ENCODE results near the gene DOK6. TPM values are rescaled to one million over a fixed set of nuclear protein-coding genes. Genes with fewer than 3 reads are reported as not detected.
A peak's percentile ranks its signal among the peaks of the same experiment; 100 is the strongest.

DOK6 gene
- total RNA-seq, 1 donor from 2014 or later, result 19.7 TPM

GRCh38 chr18:69444221-69444620 is 43.5 kb downstream of the DOK6 start:
- Mint-ChIP-seq H3K9me3 (ENCODE audit: unreplicated experiment) (peaks cover 7% of the 10 kb centered on the region), H3K36me3 (ENCODE audit: unreplicated experiment) (peaks cover 21% of the 10 kb centered on the region), H3K4me1 (ENCODE audit: low read depth, unreplicated experiment) (no peaks in the 10 kb centered on the region), H3K27ac (ENCODE audit: unreplicated experiment) (no peak overlapping the region), H3K4me3 (ENCODE audit: unreplicated experiment) (no peak overlapping the region), H3K27me3 (ENCODE audit: unreplicated experiment) (no peaks in the 10 kb centered on the region)
- no peak for TF ChIP-seq CTCF (IDR thresholded peaks at IDR 0.05; ENCODE audit: partially characterized antibody, unreplicated experiment)
- DNase-seq, result no peak

- TF ChIP-seq CTCF (IDR thresholded peaks at IDR 0.05; ENCODE audit: partially characterized antibody, unreplicated experiment), result no peak
- H3K27ac Mint-ChIP-seq (ENCODE audit: unreplicated experiment), result no peak overlapping the region
- peaks cover 8% of the 10 kb centered on the region for H3K36me3 Mint-ChIP-seq (ENCODE audit: unreplicated experiment)
- no peaks in the 10 kb centered on the region for H3K4me1 Mint-ChIP-seq (ENCODE audit: low read depth, unreplicated experiment)
- no peak overlapping the region for H3K4me3 Mint-ChIP-seq (ENCODE audit: unreplicated experiment)
- DNase-seq, result no peak
- peaks cover 3% of the 10 kb centered on the region for H3K9me3 Mint-ChIP-seq (ENCODE audit: unreplicated experiment)
- H3K27me3 Mint-ChIP-seq (ENCODE audit: unreplicated experiment), result no peaks in the 10 kb centered on the region
Observed at GRCh38 chr18:69447886-69448285, 47.2 kb downstream of the DOK6 start.

GRCh38 chr18:69455125-69455524 is 54.4 kb downstream of the DOK6 start:
- Mint-ChIP-seq H3K4me3 (ENCODE audit: unreplicated experiment) (no peak overlapping the region), H3K27me3 (ENCODE audit: unreplicated experiment) (peaks cover 3% of the 10 kb centered on the region), H3K9me3 (ENCODE audit: unreplicated experiment) (peaks cover 2% of the 10 kb centered on the region), H3K27ac (ENCODE audit: unreplicated experiment) (no peak overlapping the region), H3K36me3 (ENCODE audit: unreplicated experiment) (no peaks in the 10 kb centered on the region), H3K4me1 (ENCODE audit: low read depth, unreplicated experiment) (no peaks in the 10 kb centered on the region)
- DNase-seq, result no peak
- no peak for TF ChIP-seq CTCF (IDR thresholded peaks at IDR 0.05; ENCODE audit: partially characterized antibody, unreplicated experiment)

GRCh38 chr18:69469444-69469919 is 68.8 kb downstream of the DOK6 start:
- no peak overlapping the region for H3K4me3 Mint-ChIP-seq (ENCODE audit: unreplicated experiment)
- no peaks in the 10 kb centered on the region for H3K9me3 Mint-ChIP-seq (ENCODE audit: unreplicated experiment)
- peak; percentile 43 for DNase-seq
- peaks cover 5% of the 10 kb centered on the region for H3K27me3 Mint-ChIP-seq (ENCODE audit: unreplicated experiment)
- peaks cover 4% of the 10 kb centered on the region for H3K4me1 Mint-ChIP-seq (ENCODE audit: low read depth, unreplicated experiment)
- no peaks in the 10 kb centered on the region for H3K36me3 Mint-ChIP-seq (ENCODE audit: unreplicated experiment)
- no peak overlapping the region for H3K27ac Mint-ChIP-seq (ENCODE audit: unreplicated experiment)
- TF ChIP-seq CTCF (IDR thresholded peaks at IDR 0.05; ENCODE audit: partially characterized antibody, unreplicated experiment), result peak; percentile 63

- no peaks in the 10 kb centered on the region for H3K36me3 Mint-ChIP-seq (ENCODE audit: unreplicated experiment)
- no peak overlapping the region for H3K4me3 Mint-ChIP-seq (ENCODE audit: unreplicated experiment)
- peaks cover 7% of the 10 kb centered on the region for H3K4me1 Mint-ChIP-seq (ENCODE audit: low read depth, unreplicated experiment)
- no peak overlapping the region for H3K27ac Mint-ChIP-seq (ENCODE audit: unreplicated experiment)
- H3K27me3 Mint-ChIP-seq (ENCODE audit: unreplicated experiment), result no peaks in the 10 kb centered on the region
- TF ChIP-seq CTCF (IDR thresholded peaks at IDR 0.05; ENCODE audit: partially characterized antibody, unreplicated experiment), result no peak
- DNase-seq, result no peak
- peaks cover 2% of the 10 kb centered on the region for H3K9me3 Mint-ChIP-seq (ENCODE audit: unreplicated experiment)
Observed at GRCh38 chr18:69480460-69480859, 79.8 kb downstream of the DOK6 start.
